Activated CD8-positive, alpha-beta memory T cell treated with anti-CD3 and anti-CD28 coated beads, Interleukin-2, amount 50 U/mL, for 48 hours (primary cell): ENCODE data around the gene SCN9A.
"Not testable (repeated sequence)": the region's sequence is repeated elsewhere in the genome, so short reads cannot be mapped to it uniquely, and the experiment has no call there.

Source experiments
- DNase-seq: peaks from one replicate; pipeline ENCODE4 v3.0.0-alpha.2; 2020

SCN9A gene

GRCh38 chr2:166373951-166374350 is 1.8 kb downstream of the SCN9A start:
- DNase-seq, result no peak

- no peak for DNase-seq
Measured at GRCh38 chr2:166373539-166373938, 2.2 kb downstream of the SCN9A start.

GRCh38 chr2:166373105-166373504 is 2.6 kb downstream of the SCN9A start:
- no peak for DNase-seq

- DNase-seq, result no peak
Measured at GRCh38 chr2:166372046-166372445, 3.7 kb downstream of the SCN9A start.

- no peak for DNase-seq
Measured at GRCh38 chr2:166365803-166366420, 9.8 kb downstream of the SCN9A start.

- no peak for DNase-seq
Measured at GRCh38 chr2:166365239-166365638, 10.5 kb downstream of the SCN9A start.

GRCh38 chr2:166364476-166365161 is 11.1 kb downstream of the SCN9A start:
- DNase-seq, result no peak

- no peak for DNase-seq
Measured at GRCh38 chr2:166361351-166362153, 14.2 kb downstream of the SCN9A start.

GRCh38 chr2:166360906-166361305 is 14.8 kb downstream of the SCN9A start:
- no peak for DNase-seq

- no peak for DNase-seq
Measured at GRCh38 chr2:166360426-166360825, 15.3 kb downstream of the SCN9A start.

- DNase-seq, result not testable (repeated sequence)
Measured at GRCh38 chr2:166357950-166358321, 17.8 kb downstream of the SCN9A start.

- DNase-seq, result no peak
Measured at GRCh38 chr2:166357068-166357949, 18.4 kb downstream of the SCN9A start.

GRCh38 chr2:166351319-166351718 is 24.4 kb downstream of the SCN9A start:
- no peak for DNase-seq

GRCh38 chr2:166350525-166350924 is 25.2 kb downstream of the SCN9A start:
- DNase-seq, result no peak

GRCh38 chr2:166344286-166345113 is 31.2 kb downstream of the SCN9A start:
- DNase-seq, result no peak

- DNase-seq, result no peak
Measured at GRCh38 chr2:166343467-166343866, 32.3 kb downstream of the SCN9A start.

- DNase-seq, result no peak
Measured at GRCh38 chr2:166341426-166341825, 34.3 kb downstream of the SCN9A start.

- DNase-seq, result no peak
Measured at GRCh38 chr2:166338831-166339339, 36.9 kb downstream of the SCN9A start.

GRCh38 chr2:166337932-166338331 is 37.8 kb downstream of the SCN9A start:
- DNase-seq, result no peak

- no peak for DNase-seq
Measured at GRCh38 chr2:166335284-166335683, 40.5 kb downstream of the SCN9A start.

- DNase-seq, result no peak
Measured at GRCh38 chr2:166334805-166335204, 40.9 kb downstream of the SCN9A start.

- no peak for DNase-seq
Measured at GRCh38 chr2:166333801-166334200, 41.9 kb downstream of the SCN9A start.
